RWPE1 (cell line): ENCODE data around the gene LMF2.

ENCODE experiments used
- CTCF ChIA-PET: fragments of 350-600 bp; sonication (Branson Sonifier 250); formaldehyde crosslinking; extraction: SDS; loops from one replicate; lab custom pipeline; 2021; lab: Yijun Ruan, JAX
- POLR2A ChIA-PET: fragments of 400-600 bp; formaldehyde crosslinking; extraction: SDS; loops from one replicate; lab custom pipeline; 2020; ENCODE audit warnings: antibody characterized with exemption; ENCODE audit not compliant: low non-redundant PET; lab: Yijun Ruan, JAX
- DNase-seq: peaks from one replicate; pipeline ENCODE4 v3.0.0; 2012; ENCODE audit warnings: low spot score
- H3K27ac ChIP-seq: fragments of 450-650 bp; 2 replicates; pipeline ENCODE4 v1.5.1; 2017
- TF ChIP-seq, protein P1 (sequence below): fragments of 450-650 bp; conservative IDR thresholded peaks from 2 replicates; pipeline ENCODE4 v1.5.1; 2017; ENCODE audit warnings: low read depth, mild to moderate bottlenecking

Gene LMF2

GRCh38 chr22:50532824-50533796 is 25.6 kb upstream of the LMF2 start:
- TF ChIP-seq, protein P1, sequence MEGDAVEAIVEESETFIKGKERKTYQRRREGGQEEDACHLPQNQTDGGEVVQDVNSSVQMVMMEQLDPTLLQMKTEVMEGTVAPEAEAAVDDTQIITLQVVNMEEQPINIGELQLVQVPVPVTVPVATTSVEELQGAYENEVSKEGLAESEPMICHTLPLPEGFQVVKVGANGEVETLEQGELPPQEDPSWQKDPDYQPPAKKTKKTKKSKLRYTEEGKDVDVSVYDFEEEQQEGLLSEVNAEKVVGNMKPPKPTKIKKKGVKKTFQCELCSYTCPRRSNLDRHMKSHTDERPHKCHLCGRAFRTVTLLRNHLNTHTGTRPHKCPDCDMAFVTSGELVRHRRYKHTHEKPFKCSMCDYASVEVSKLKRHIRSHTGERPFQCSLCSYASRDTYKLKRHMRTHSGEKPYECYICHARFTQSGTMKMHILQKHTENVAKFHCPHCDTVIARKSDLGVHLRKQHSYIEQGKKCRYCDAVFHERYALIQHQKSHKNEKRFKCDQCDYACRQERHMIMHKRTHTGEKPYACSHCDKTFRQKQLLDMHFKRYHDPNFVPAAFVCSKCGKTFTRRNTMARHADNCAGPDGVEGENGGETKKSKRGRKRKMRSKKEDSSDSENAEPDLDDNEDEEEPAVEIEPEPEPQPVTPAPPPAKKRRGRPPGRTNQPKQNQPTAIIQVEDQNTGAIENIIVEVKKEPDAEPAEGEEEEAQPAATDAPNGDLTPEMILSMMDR = no peak
- POLR2A ChIA-PET = no interaction called here
- CTCF ChIA-PET = no interaction called here
- DNase-seq = no peak
- H3K27ac ChIP-seq = peak overlapping the region; percentile 97

- ChIA-PET CTCF (interaction anchor here (0.6 to 1.0 kb wide), 3 partner anchors 31 to 89 kb away, joined by 3 to 4 read pairs (median 3); partner anchors contain the start of gene SYCE3), POLR2A (interaction anchor here (0.6 to 1.3 kb wide), 4 partner anchors 14 to 34 kb away, joined by 3 to 11 read pairs (median 6); partner anchors contain the start of genes KLHDC7B and SYCE3)
- TF ChIP-seq, protein P1 = no peak
- no peak for DNase-seq
- peak overlapping the region; percentile 97 for H3K27ac ChIP-seq
Observed at GRCh38 chr22:50531962-50532674, 24.6 kb upstream of the LMF2 start.

GRCh38 chr22:50531546-50531961 is 24.1 kb upstream of the LMF2 start:
- CTCF ChIA-PET = interaction anchor here (1.0 kb wide), 1 partner anchor 31 kb away, joined by 4 read pairs; the partner anchor contains the start of gene SYCE3
- DNase-seq = no peak
- H3K27ac ChIP-seq = peak overlapping the region; percentile 97
- POLR2A ChIA-PET = interaction anchor here (0.6 to 1.3 kb wide), 4 partner anchors 14 to 35 kb away, joined by 3 to 11 read pairs (median 6); partner anchors contain the start of genes KLHDC7B and SYCE3
- TF ChIP-seq, protein P1 = no peak

- POLR2A ChIA-PET = interaction anchor here (0.6 to 1.3 kb wide), 3 partner anchors 20 to 32 kb away, joined by 3 to 11 read pairs (median 8); partner anchors contain the start of gene SYCE3
- CTCF ChIA-PET = no interaction called here
- peak overlapping the region; percentile 97 for H3K27ac ChIP-seq
- DNase-seq = no peak
- TF ChIP-seq, protein P1 = no peak
Observed at GRCh38 chr22:50530877-50531545, 23.5 kb upstream of the LMF2 start.

- ChIA-PET POLR2A (interaction anchor here (0.6 kb wide), 1 partner anchor 32 kb away, joined by 3 read pairs; the partner anchor contains the start of gene SYCE3), CTCF (no interaction called here)
- no peak for DNase-seq
- peak overlapping the region; percentile 97 for H3K27ac ChIP-seq
- TF ChIP-seq, protein P1 = no peak
Observed at GRCh38 chr22:50530580-50530876, 23.0 kb upstream of the LMF2 start.
